ENCODE measurements around the gene CACNA1A.

DNA sequence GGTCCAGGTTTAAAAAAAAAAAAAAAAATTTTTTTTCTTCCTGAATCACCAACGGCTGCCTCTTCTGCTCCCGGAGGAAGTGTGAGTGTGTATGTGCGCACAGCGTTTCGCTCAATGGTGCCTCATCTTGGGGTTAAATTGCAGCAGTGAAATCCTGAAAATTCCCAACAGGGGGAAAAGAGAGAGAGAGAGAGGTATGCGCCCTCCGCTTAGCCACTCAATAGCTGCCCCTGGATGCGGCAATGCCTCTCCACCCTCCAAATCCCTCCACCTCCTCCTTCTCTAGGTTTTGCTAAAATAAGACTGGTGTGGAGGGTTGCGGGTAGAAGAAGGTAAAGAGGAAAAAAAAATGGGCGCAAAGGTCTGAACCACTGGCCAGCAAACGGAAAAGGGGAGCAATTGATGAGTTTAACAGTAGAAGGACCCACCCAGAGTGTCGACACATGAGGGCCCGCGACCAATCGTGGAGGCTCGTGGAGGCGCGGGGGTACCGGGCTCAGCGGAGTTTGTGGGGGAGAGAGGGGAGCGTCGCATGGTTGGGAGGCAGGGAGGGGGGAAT lies 853 bp upstream of the CACNA1A start:
- TF ChIP-seq, protein P1, sequence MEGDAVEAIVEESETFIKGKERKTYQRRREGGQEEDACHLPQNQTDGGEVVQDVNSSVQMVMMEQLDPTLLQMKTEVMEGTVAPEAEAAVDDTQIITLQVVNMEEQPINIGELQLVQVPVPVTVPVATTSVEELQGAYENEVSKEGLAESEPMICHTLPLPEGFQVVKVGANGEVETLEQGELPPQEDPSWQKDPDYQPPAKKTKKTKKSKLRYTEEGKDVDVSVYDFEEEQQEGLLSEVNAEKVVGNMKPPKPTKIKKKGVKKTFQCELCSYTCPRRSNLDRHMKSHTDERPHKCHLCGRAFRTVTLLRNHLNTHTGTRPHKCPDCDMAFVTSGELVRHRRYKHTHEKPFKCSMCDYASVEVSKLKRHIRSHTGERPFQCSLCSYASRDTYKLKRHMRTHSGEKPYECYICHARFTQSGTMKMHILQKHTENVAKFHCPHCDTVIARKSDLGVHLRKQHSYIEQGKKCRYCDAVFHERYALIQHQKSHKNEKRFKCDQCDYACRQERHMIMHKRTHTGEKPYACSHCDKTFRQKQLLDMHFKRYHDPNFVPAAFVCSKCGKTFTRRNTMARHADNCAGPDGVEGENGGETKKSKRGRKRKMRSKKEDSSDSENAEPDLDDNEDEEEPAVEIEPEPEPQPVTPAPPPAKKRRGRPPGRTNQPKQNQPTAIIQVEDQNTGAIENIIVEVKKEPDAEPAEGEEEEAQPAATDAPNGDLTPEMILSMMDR (IDR thresholded peaks at IDR 0.05; ENCODE audit: low read length), result no peak
- no peak for TF ChIP-seq EZH2phosphoT487 (IDR thresholded peaks at IDR 0.05; ENCODE audit: low read length)

Measured in MM.1S (cell line).